H9 (cell line): ENCODE data around the gene MSI2. TPM values are rescaled to one million over a fixed set of nuclear protein-coding genes. Genes with fewer than 3 reads are reported as not detected.

ENCODE experiments used
- DNase-seq: peaks from one replicate; pipeline ENCODE4 v3.0.0-alpha.2; 2017
- H2AFZ ChIP-seq: one replicate; pipeline ENCODE4 v1.6.1; 2013; ENCODE audit warnings: mild to moderate bottlenecking, low read length, control low read depth, moderate library complexity
- H2AK5ac ChIP-seq: 2 replicates; pipeline ENCODE4 v1.6.1; 2013; ENCODE audit warnings: low read length, control low read depth, mixed read lengths; ENCODE audit not compliant: insufficient read length
- H2BK120ac ChIP-seq: one replicate; pipeline ENCODE4 v1.6.1; 2013; ENCODE audit warnings: low read depth, mild to moderate bottlenecking, low read length, control low read depth, inconsistent platforms; ENCODE audit not compliant: poor library complexity, severe bottlenecking
- H2BK12ac ChIP-seq: 2 replicates; pipeline ENCODE4 v1.6.1; 2013; ENCODE audit warnings: low read length, control low read depth, mixed read lengths, low read depth; ENCODE audit not compliant: insufficient read length
- H2BK15ac ChIP-seq: 2 replicates; pipeline ENCODE4 v1.6.1; 2013; ENCODE audit warnings: low read depth, low read length, control low read depth
- H2BK20ac ChIP-seq: one replicate; pipeline ENCODE4 v1.6.1; 2013; ENCODE audit warnings: low read depth, mild to moderate bottlenecking, low read length, control low read depth, inconsistent platforms; ENCODE audit not compliant: poor library complexity, severe bottlenecking
- H2BK5ac ChIP-seq: 2 replicates; pipeline ENCODE4 v1.6.1; 2013; ENCODE audit warnings: low read length, control low read depth, mixed read lengths; ENCODE audit not compliant: insufficient read length
- H3K14ac ChIP-seq: 2 replicates; pipeline ENCODE4 v1.6.1; 2013; ENCODE audit warnings: low read length, control low read depth; ENCODE audit not compliant: insufficient read depth
- H3K18ac ChIP-seq: 2 replicates; pipeline ENCODE4 v1.6.1; 2013; ENCODE audit warnings: low read depth, mild to moderate bottlenecking, mixed read lengths, low read length, control low read depth; ENCODE audit not compliant: insufficient read length
- H3K23ac ChIP-seq: 2 replicates; pipeline ENCODE4 v1.6.1; 2013; ENCODE audit warnings: low read length, control low read depth, mixed read lengths, low read depth; ENCODE audit not compliant: insufficient read length
- H3K23me2 ChIP-seq: 2 replicates; pipeline ENCODE4 v1.6.1; 2013; ENCODE audit warnings: low read depth, mild to moderate bottlenecking, mixed read lengths, low read length, control low read depth; ENCODE audit not compliant: insufficient read length, poor library complexity, severe bottlenecking
- H3K27ac ChIP-seq: 2 replicates; pipeline ENCODE4 v1.5.1; 2013; ENCODE audit warnings: low read length, control low read depth, mixed read lengths, low read depth; ENCODE audit not compliant: insufficient read length
- H3K27me3 ChIP-seq: 2 replicates; pipeline ENCODE4 v1.6.1; 2013; ENCODE audit warnings: low read length, control low read depth, inconsistent platforms; ENCODE audit not compliant: insufficient read depth
- H3K4ac ChIP-seq: 2 replicates; pipeline ENCODE4 v1.6.1; 2013; ENCODE audit warnings: low read depth, mild to moderate bottlenecking, control low read depth, inconsistent platforms, low read length, moderate library complexity
- H3K4me1 ChIP-seq: 2 replicates; pipeline ENCODE4 v1.6.1; 2013; ENCODE audit warnings: low read length, control low read depth, inconsistent platforms; ENCODE audit not compliant: insufficient read depth
- H3K4me2 ChIP-seq: 2 replicates; pipeline ENCODE4 v1.6.1; 2013; ENCODE audit warnings: low read length, control low read depth, mixed read lengths; ENCODE audit not compliant: insufficient read length, insufficient read depth
- H3K56ac ChIP-seq: 2 replicates; pipeline ENCODE4 v1.6.1; 2013; ENCODE audit warnings: low read depth, mild to moderate bottlenecking, mixed read lengths, low read length, control low read depth; ENCODE audit not compliant: insufficient read length
- H3K79me1 ChIP-seq: 2 replicates; pipeline ENCODE4 v1.6.1; 2013; ENCODE audit warnings: low read depth, mild to moderate bottlenecking, moderate library complexity, low read length, control low read depth, inconsistent platforms; ENCODE audit not compliant: insufficient read depth, poor library complexity, severe bottlenecking
- H3K79me2 ChIP-seq: 2 replicates; pipeline ENCODE4 v1.6.1; 2013; ENCODE audit warnings: low read length, control low read depth, inconsistent platforms; ENCODE audit not compliant: insufficient read depth
- H3K9ac ChIP-seq: 2 replicates; pipeline ENCODE4 v1.6.1; 2013; ENCODE audit warnings: low read length, control low read depth, mixed read lengths; ENCODE audit not compliant: insufficient read length; ENCODE audit errors: extremely low read depth
- H3K9me3 ChIP-seq: one replicate; pipeline ENCODE4 v1.6.1; 2013; ENCODE audit warnings: low read depth, low read length, inconsistent platforms; ENCODE audit not compliant: control insufficient read depth
- H3T11ph ChIP-seq: one replicate; pipeline ENCODE4 v1.6.1; 2013; ENCODE audit warnings: mild to moderate bottlenecking, low read length, control low read depth, inconsistent platforms
- H4K20me1 ChIP-seq: one replicate; pipeline ENCODE4 v1.6.1; 2013; ENCODE audit not compliant: control insufficient read depth, insufficient read length, insufficient read depth
- H4K5ac ChIP-seq: 2 replicates; pipeline ENCODE4 v1.6.1; 2013; ENCODE audit warnings: low read depth, mild to moderate bottlenecking, mixed read lengths, low read length, control low read depth; ENCODE audit not compliant: insufficient read length
- H4K8ac ChIP-seq: replicated peaks from 2 replicates; pipeline ENCODE4 v1.6.1; 2013; ENCODE audit warnings: low read length, control low read depth, mixed read lengths, low read depth; ENCODE audit not compliant: insufficient read length
- H4K91ac ChIP-seq: 2 replicates; pipeline ENCODE4 v1.6.1; 2013; ENCODE audit warnings: low read depth, mild to moderate bottlenecking, moderate library complexity, mixed read lengths, low read length, control low read depth; ENCODE audit not compliant: insufficient read length
- H3K27ac Mint-ChIP-seq, 3 experiments: 2 replicates in 2 of 3; 3 replicates in 1 of 3; pipeline ENCODE4 v1.8.0; 2020 to 2021; ENCODE audit warnings: mixed read lengths in 3 of 3, mild to moderate bottlenecking in 1 of 3, moderate library complexity in 1 of 3
- H3K27me3 Mint-ChIP-seq: 2 replicates; pipeline ENCODE4 v1.8.0; 2021; ENCODE audit warnings: low read depth, mild to moderate bottlenecking, moderate library complexity, mixed read lengths
- H3K36me3 Mint-ChIP-seq, 3 experiments: 2 replicates in 2 of 3; 3 replicates in 1 of 3; pipeline ENCODE4 v1.8.0; 2020 to 2021; ENCODE audit warnings: low read depth in 3 of 3, mixed read lengths in 3 of 3; ENCODE audit not compliant: insufficient read depth in 1 of 3
- H3K4me1 Mint-ChIP-seq, 2 experiments: 2 replicates each; pipeline ENCODE4 v1.8.0; 2020; ENCODE audit warnings: mixed read lengths in 2 of 2
- H3K4me3 Mint-ChIP-seq, 2 experiments: 2 replicates in 1 of 2; 3 replicates in 1 of 2; pipeline ENCODE4 v1.8.0; 2020 to 2021; ENCODE audit warnings: mild to moderate bottlenecking in 2 of 2, mixed read lengths in 2 of 2, moderate library complexity in 1 of 2
- H3K9me3 Mint-ChIP-seq, 2 experiments: 2 replicates in 1 of 2; 3 replicates in 1 of 2; pipeline ENCODE4 v1.8.0; 2020; ENCODE audit warnings: mild to moderate bottlenecking in 2 of 2, mixed read lengths in 2 of 2, moderate library complexity in 1 of 2
- WGBS: extraction: QIAGEN DNeasy Blood & Tissue Kit; methylation state at CpG from one replicate; pipeline ENCODE4 v1.1.7; 2013; ENCODE audit warnings: missing lambda C conversion rate, low lambda C conversion rate, mixed read lengths; ENCODE audit not compliant: insufficient read length; ENCODE audit errors: extremely low coverage; 5-methylcytosine and 5-hydroxymethylcytosine counted together
- total RNA-seq: library from RNA; stranded (reverse); gene quantifications from 2 replicates; pipeline ENCODE4 v1.2.1, GENCODE V29; 2021
- TF ChIP-seq, protein P1 (sequence below): fragments of 200-600 bp; sonication (generic); conservative IDR thresholded peaks from 3 replicates; pipeline ENCODE4 v1.8.0; 2021; ENCODE audit warnings: antibody characterized with exemption, mild to moderate bottlenecking

Gene MSI2
- total RNA-seq, 1 experiment from 2014 or later = 98.5 TPM

DNA sequence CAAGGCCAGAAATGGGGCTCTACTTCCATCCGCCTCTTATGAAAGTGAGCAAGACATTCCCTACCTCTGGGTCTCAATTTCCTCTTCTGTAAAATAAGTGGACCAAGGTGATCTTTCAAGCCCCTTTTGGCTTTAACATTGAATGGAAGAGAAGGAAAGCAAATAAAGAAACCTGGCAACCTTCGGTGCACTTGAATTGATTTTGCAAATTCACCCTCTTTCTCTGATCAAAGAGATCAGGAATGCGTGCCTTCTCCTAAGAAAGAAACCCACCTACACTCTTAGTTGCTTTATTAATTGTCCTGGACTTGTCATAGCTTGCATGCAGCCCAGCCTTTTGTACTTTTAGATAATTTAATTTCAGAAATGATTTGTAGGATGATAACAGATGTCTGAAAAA lies 3.0 kb downstream of the MSI2 start:
- no peaks in the 10 kb centered on the region for H4K20me1 ChIP-seq
- peaks cover 3% of the 10 kb centered on the region for H3K27me3 ChIP-seq
- H3K9me3 Mint-ChIP-seq = no peaks in the 10 kb centered on the region
- H2BK120ac ChIP-seq = peak overlapping the region; percentile 78
- no peak overlapping the region for H3K23ac ChIP-seq
- no peak overlapping the region for H3K9ac ChIP-seq
- peak overlapping the region; percentile 94 for H3K18ac ChIP-seq
- no peaks in the 10 kb centered on the region for H3K9me3 ChIP-seq
- TF ChIP-seq, protein P1, sequence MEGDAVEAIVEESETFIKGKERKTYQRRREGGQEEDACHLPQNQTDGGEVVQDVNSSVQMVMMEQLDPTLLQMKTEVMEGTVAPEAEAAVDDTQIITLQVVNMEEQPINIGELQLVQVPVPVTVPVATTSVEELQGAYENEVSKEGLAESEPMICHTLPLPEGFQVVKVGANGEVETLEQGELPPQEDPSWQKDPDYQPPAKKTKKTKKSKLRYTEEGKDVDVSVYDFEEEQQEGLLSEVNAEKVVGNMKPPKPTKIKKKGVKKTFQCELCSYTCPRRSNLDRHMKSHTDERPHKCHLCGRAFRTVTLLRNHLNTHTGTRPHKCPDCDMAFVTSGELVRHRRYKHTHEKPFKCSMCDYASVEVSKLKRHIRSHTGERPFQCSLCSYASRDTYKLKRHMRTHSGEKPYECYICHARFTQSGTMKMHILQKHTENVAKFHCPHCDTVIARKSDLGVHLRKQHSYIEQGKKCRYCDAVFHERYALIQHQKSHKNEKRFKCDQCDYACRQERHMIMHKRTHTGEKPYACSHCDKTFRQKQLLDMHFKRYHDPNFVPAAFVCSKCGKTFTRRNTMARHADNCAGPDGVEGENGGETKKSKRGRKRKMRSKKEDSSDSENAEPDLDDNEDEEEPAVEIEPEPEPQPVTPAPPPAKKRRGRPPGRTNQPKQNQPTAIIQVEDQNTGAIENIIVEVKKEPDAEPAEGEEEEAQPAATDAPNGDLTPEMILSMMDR = no peak
- H4K5ac ChIP-seq = no peak overlapping the region
- WGBS = no CpG with 5 or more reads among the region's 3 CpGs
- H3K4me1 ChIP-seq = peaks cover 15% of the 10 kb centered on the region
- peak overlapping the region; percentile 49 for H3K27ac ChIP-seq
- peak overlapping the region; percentile 94 for H3T11ph ChIP-seq
- H3K36me3 Mint-ChIP-seq = peaks cover 31 to 49% (median 40%) of the 10 kb centered on the region in 3 experiments; a peak in 6 of 7 replicates
- no peak overlapping the region for H2BK5ac ChIP-seq
- no peak overlapping the region for H2BK15ac ChIP-seq
- H3K4me1 Mint-ChIP-seq = peaks cover 55 to 78% of the 10 kb centered on the region in 2 experiments
- peak overlapping the region; percentile 63; the same call in 1 of the 2 replicates for H3K4ac ChIP-seq
- no peak for DNase-seq
- no peak overlapping the region for H4K91ac ChIP-seq
- no peaks in the 10 kb centered on the region for H3K79me1 ChIP-seq
- H2AK5ac ChIP-seq = no peak overlapping the region
- H3K27me3 Mint-ChIP-seq = peaks cover 15% of the 10 kb centered on the region
- H4K8ac ChIP-seq = no peak overlapping the region
- peaks cover 21% of the 10 kb centered on the region for H3K23me2 ChIP-seq
- no peak overlapping the region for H2BK12ac ChIP-seq
- H3K27ac Mint-ChIP-seq = peak overlapping the region; percentile 94 to 99 (median 95); a peak in 5 of 7 replicates
- H3K14ac ChIP-seq = peak overlapping the region; percentile 73; the same call in 1 of the 2 replicates
- H3K4me2 ChIP-seq = peak overlapping the region; percentile 73
- H3K56ac ChIP-seq = no peak overlapping the region
- no peak overlapping the region for H2AFZ ChIP-seq
- H2BK20ac ChIP-seq = peak overlapping the region; percentile 94
- no peaks in the 10 kb centered on the region for H3K79me2 ChIP-seq
- H3K4me3 Mint-ChIP-seq = peak overlapping the region; percentile 81 to 89
